Activated T-cell treated with anti-CD3 and anti-CD28 coated beads, Interleukin-2, amount 50 U/mL, for 48 hours (primary cell): Measurements from ENCODE around the gene CD96.
"Not testable (repeated sequence)": the region's sequence is repeated elsewhere in the genome, so short reads cannot be mapped to it uniquely, and the experiment has no call there.

Source experiments
- DNase-seq, 2 experiments: peaks; one replicate each; pipeline ENCODE4 v3.0.0-alpha.2; 2020

CD96 gene

GRCh38 chr3:111541911-111542483, at the start of gene CD96:
Gene CD96 (plus strand): TSS chr3:111542197. CDS start chr3:111542249, 52 bp downstream.
- DNase-seq, result peak; percentile 65 to 73

GRCh38 chr3:111493276-111493675, 48.7 kb upstream of the CD96 start:
- no peak for DNase-seq

- no peak for DNase-seq
Observed at GRCh38 chr3:111496894-111497559, 45.0 kb upstream of the CD96 start.

GRCh38 chr3:111498022-111498421, 44.0 kb upstream of the CD96 start:
- no peak for DNase-seq

- no peak for DNase-seq
Observed at GRCh38 chr3:111506435-111506834, 35.6 kb upstream of the CD96 start.

GRCh38 chr3:111509308-111509707, 32.7 kb upstream of the CD96 start:
- DNase-seq, result no peak

- no peak for DNase-seq
Observed at GRCh38 chr3:111517801-111518200, 24.2 kb upstream of the CD96 start.

- no peak for DNase-seq
Observed at GRCh38 chr3:111519178-111519855, 22.7 kb upstream of the CD96 start.

- no peak for DNase-seq
Observed at GRCh38 chr3:111521891-111522290, 20.1 kb upstream of the CD96 start.

- DNase-seq, result not testable (repeated sequence)
Observed at GRCh38 chr3:111524486-111524885, 17.5 kb upstream of the CD96 start.

GRCh38 chr3:111531446-111531845, 10.6 kb upstream of the CD96 start:
- no peak for DNase-seq

- no peak for DNase-seq
Observed at GRCh38 chr3:111534701-111535100, 7.3 kb upstream of the CD96 start.

GRCh38 chr3:111538111-111538510, 3.9 kb upstream of the CD96 start:
- DNase-seq, result no peak

- DNase-seq, result no peak
Observed at GRCh38 chr3:111538681-111539083, 3.3 kb upstream of the CD96 start.

- DNase-seq, result peak; percentile 69 to 76
Observed at GRCh38 chr3:111539351-111540331, 2.4 kb upstream of the CD96 start.

GRCh38 chr3:111541391-111541790, 606 bp upstream of the CD96 start:
- no peak for DNase-seq

GRCh38 chr3:111542611-111543300, 759 bp downstream of the CD96 start:
- no peak for DNase-seq

GRCh38 chr3:111545349-111545748, 3.4 kb downstream of the CD96 start:
- no peak for DNase-seq

GRCh38 chr3:111547631-111548030, 5.6 kb downstream of the CD96 start:
- DNase-seq, result peak in 1 of 2 experiments; percentile 58

- no peak for DNase-seq
Observed at GRCh38 chr3:111548092-111548491, 6.1 kb downstream of the CD96 start.

- DNase-seq, result no peak
Observed at GRCh38 chr3:111548756-111549155, 6.8 kb downstream of the CD96 start.

GRCh38 chr3:111561902-111562301, 19.9 kb downstream of the CD96 start:
- DNase-seq, result not testable (repeated sequence)
